ENCODE data around the gene STON1.
"Not testable (repeated sequence)": the region's sequence is repeated elsewhere in the genome, so short reads cannot be mapped to it uniquely, and the experiment has no call there.

STON1 gene

DNA sequence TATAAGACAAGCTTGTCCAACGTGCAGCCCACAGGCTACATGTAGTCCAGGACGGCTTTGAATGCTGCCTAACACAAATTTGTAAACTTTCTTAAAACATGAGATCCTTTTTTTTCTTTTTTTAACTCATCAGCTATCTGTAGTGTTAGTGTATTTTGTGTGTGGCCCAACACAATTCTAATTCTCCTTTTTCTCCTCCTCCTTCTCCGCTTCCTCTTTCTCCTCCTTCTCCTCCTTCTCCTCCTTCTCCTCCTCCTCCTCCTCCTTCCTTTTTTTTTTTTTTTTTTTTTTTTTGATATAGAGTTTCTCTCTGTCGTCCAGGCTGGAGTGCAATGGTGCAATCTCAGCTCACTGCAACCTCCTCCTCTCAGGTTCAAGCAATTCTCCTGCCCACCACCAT, 48.4 kb downstream of the STON1 start:
- DNase-seq = no peak

DNA sequence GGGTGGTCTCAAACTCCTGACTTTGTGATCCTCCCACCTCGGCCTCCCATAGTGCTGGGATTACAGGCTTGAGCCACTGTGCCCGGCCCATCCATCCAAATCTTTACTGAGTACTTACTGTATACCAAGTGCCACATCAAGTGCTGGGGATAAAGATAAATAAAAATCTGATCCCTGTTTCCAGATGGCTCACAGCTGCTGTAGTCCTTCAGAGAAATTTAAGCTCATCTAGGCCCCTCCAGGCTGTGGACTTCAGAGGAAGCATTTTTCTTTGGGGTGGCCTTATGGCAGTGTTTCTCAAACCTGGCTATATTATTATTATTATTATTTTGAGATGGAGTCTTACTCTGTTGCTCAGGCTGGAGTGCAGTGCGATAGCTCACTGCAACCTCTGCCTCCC, 54.0 kb downstream of the STON1 start:
- DNase-seq = no peak

DNA sequence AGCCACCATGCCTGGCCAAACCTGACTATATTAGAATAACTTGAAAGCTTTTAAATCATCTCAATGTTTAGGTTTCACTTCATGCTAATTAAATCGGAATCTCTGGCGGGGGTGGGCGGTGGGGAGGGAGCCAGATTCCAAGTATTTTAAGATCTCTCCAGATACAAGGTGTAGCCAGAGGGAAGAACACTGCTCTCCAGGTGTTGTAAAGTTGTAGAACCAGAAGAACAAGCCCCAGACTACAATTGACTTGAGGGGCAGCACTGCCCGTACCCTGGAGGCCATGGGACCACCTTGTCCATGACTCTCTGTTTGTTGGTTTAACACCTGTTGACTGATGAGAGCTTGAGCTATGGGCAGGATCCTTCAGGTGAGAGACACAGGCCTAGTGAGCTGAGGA, 54.6 kb downstream of the STON1 start:
- no peak for DNase-seq

DNA sequence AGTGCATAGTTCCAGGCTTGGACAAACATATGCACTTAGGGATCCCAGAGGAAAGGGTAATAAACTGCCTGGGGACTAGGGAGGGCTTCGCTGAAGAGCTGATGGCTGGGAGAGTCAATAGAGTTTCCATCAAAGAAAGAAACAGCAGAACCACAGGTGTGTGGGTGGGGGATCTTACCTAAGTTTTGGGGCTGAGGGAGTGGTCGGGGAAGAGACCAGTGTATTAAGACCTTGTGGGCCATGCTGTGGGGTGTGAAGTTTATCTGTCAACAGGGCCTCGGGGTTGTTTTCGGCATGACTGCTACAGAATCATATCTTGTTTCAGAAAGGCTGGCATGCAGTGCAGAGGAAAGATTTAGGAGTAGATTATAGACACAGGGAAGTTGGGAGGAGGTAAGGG, 56.5 kb downstream of the STON1 start:
- DNase-seq = no peak

DNA sequence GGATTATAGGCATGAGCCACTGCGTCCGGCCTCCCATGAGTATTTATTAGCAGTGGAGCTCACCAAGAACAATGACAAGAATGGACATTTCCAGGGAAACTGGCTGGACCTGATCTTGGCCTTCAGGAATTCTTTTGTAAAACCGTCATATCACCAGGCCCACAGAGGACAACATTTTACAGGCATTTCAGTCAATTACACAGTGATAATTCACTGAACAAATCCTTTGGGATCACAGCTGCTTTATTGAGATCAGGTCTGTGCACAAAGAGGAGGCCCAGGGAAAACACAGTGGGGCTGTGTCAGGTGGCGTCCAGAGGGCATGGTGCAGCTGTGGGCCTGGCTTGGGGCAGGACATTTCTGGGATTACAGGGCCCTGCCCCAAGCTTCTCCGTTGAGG, 57.6 kb downstream of the STON1 start:
- DNase-seq = no peak

DNA sequence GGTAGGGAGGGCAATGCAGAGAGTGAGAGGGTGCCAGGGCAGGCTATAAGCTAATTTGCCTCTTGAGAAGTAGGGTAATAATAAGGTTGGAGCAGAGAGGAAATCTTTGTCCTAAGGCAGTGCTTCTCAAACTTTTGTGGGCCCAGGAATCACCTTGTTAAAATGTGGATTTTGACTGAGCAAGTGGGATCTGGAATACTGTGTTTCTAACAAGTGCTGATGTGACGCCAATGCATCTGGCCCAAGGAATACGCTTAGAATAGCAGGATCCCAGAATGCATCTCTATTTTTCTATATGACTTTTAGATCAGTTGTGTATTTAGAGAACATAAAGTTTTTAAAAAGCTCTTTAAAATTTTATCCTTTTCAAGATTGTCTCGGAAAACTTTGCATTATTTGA, 58.0 kb downstream of the STON1 start:
- no peak for DNase-seq

DNA sequence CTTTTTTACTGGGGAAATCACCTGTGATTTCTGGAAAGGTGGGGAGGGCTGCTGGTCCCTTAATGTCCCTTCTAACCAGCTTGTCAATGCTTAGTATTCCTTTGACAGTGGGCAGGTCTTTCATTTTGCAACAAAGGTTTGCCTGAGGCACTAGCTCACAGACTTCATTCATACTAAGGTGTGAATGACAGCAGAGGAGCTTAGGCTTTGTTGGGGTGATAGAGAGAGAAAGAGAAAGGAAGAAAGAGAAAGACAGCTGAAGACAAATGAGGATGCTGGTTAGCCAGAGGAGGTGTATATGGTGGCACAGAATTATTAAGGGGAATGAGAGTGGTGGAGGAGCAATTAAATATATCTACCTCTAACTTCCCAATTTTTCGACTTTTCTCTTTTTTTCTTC, 58.8 kb downstream of the STON1 start:
- DNase-seq = no peak

DNA sequence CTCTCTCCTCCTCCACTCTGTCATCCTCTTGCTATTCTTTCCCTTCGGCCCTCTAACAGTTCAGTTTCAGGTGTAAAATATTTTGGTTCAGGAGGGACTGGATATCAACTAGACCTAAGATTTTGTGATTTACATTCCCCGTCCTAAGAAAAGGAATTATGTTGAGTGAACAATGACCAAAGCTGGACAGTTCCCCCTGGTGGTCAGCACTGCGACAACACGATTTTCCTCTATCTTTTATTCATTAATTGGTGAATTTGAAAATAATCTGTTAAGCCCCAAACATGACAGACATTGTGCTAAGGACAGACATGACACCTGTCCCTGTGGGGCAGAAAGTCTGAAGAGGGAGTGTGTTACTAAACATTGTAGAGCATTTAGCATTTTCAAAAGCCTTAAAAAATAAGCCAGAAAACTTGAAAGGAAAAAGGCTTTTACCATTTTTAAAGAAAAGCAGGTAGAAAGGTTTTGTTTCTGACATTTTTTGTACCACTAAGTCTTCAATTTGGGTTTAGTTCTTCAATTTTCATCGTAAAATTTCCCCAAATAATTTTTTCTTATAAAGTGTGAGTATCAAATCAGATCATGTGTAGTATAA, 59.3 kb downstream of the STON1 start:
- no peak for DNase-seq

DNA sequence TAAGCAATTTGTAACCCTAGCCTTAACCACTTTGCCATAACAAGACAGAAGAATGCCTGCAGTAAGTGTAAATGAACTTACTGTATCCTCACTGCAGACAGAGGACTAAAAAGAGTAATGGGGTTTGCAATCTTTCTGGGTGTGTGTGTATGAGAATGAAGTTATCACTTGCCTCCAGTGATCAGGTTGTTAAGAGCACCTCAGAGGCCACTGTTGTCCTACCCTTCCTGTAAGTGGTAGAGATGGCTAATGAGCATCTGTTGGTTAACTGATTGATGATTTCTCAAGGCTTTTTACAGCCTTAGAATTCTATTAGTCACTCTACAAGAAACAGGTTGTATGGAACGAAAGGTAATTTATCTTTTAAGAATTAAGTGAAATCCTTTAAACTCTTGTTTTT, 60.1 kb downstream of the STON1 start:
- DNase-seq = no peak

DNA sequence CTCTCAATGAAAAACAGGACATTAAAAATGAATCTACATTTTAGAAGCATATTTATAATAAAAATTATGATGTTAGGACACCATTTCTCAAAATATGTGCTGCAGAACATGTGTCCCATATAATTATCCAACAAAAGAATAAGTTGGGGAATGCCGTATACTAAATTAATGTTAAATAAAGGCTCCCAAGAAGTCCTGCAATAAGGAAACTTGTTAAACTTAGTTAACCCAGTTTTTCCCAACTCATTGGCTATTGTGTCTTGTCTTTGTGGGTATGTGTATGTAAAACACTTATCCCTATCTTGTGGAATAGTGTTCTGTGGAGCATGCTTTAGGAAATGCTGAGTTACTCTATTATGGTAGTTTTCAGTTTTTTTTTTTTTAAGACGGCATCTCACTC, 62.1 kb downstream of the STON1 start:
- DNase-seq = no peak

DNA sequence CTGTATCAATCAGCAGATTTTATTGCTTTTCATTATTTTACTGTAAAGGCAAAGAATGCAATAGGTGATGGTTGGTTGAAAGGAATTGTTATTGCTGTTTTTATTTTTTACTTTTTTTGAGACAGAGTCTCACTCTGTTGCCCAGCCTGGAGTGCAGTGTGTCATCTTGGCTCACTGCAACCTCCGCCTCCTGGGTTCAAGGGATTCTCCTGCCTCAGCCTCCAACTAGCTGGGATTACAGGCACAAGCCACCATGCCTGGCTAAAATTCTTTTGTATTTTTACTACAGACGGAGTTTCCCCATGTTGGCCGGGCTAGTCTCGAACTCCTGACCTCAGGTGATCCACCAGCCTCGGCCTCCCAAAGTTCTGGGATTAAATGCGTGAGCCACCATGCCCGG, 66.8 kb downstream of the STON1 start:
- not testable (repeated sequence) for DNase-seq

DNA sequence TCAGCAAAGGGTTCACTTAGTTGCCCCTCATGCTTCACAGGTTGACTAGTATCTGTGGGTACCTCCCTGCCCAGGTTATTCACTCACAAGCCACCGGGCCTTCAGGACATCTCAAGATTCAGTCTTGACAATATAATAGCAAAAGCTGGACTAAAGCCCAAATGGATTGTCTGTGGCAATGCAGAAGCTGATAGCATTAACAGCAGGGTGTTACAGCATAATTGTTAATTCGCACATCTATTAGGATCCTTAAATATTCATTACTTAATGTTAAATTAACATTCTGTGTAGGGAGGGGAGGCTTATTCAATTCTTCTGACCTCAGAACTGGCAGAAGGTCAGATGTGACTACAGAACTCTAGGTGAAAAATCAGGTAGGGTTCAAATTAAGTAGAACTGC, 67.5 kb downstream of the STON1 start:
- DNase-seq = no peak

DNA sequence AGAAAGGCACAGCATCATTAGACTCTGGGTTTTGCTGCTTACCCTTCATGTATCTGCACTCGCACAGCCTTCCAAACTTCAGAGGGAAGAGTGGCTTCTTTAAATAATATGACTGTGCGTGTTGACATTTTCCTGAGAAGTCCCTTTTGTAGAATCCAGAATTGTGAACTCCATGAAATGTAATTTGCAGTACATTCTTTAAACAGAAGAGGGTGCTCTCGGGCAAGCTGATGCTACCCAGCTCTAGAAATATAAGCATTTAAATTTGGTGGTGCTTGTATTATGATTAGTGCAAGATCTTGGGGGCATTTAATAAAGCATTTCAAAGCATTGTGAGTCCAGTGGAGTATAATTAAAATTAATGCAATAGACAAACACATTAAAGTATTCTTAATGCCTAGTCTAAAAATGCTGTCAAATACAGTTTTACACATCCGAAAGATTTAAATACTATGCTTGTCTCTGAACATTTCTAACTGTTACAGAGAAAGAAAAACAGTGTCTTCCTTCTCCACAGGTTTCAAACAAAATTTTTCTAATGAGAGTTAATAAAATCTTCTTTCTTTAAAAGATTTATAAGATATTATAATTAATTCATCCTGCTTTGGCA, 70.4 kb downstream of the STON1 start:
- DNase-seq = no peak

DNA sequence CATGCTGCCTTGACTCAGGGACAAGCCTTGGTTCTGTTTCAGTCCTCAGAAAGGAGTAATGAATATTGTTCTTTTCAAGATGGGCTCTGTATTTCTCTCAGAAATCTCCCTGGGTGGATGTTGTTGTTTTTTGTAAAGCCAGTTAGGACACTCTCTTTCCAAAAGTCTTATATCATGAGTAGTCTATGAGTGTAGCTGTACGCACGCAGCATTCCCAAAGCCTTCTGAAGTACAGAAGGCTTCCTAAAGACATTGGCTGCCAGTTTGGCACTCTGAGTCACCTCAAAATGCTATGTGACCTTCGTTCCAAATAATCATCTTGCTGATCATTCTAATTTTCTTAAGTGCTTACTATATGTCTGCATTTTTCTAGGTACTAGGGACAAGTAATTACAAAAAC, 71.0 kb downstream of the STON1 start:
- DNase-seq = no peak

DNA sequence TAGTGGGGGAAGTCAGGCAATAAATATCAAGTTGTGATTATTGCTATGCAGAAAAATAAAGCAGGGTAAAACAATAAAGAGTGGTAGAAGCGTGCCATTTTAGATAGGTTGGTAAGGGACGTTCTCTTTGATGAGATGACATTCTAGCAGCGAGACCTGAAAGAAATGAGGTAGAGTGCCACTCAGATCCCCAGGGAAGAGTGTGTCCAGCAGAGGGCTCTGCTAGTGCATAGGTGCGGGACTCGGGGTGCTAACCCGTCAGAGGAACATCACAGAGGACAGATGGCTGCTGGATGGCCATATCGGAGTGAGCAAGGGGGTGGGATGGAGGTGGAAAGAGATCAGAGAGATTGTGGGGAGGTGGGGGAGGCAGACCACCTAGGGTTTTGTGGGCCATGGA, 71.4 kb downstream of the STON1 start:
- no peak for DNase-seq

DNA sequence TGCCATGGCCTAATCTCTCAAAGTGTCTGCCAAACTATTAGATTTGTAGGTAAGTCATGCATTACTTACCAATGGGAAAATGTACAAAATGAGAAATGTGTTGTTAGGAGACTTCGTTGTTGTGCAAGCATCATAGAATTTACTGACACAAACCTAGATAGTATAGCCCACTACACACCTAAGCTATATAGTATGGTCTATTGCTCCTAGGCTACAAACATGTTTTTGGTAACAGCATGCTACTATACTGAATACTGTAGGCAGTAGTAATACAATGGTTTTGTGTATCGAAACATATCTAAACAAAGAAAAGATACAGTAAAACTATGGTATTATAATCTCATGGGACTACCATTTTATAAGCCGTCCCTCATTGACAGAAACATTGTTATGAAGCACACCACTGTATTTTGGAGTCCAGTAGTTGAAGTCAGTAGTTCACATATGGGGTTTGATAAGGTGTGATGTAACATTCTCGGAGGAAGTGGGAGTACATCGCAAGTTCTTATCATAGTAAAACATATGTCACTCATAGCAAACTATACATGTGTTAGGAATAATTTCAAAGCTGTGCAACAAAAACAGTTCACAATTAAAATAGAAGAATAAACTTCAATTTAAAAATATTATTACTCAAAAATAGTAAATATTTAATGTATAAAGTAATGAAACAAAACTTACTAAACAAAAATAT, 75.7 kb downstream of the STON1 start:
- DNase-seq = no peak

DNA sequence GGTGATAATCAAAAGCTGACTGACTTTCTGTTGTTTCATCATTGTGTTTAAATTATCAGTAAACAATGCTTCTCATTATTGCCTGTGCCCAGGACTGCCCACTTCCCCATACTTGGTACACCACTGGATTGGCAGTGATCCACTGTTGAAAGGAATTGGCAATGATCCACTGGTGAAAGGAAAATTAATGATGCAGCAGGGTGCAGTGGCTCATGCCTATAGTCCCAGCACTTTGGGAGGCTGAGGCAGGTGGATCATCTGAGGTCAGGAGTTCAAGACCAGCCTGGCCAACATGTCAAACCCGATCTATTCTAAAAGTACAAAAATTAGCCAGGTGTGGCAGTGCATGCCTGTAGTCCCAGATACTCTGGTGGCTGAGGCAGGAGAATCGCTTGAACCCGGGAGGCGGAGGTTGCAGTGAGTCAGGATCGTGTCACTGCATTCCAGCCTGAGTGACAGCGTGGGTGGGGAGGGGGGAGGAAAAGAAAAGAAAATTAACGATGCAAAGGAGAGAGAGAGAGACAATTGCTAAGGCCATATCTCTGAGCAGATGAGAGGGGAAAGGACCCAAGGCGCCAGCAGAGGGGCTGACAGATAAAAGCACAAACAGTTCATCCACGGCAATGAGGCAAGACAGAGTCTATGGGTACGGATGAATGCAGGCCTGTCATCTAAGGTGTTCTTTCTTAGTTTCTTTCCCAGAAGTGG, 77.5 kb downstream of the STON1 start:
- DNase-seq = no peak

DNA sequence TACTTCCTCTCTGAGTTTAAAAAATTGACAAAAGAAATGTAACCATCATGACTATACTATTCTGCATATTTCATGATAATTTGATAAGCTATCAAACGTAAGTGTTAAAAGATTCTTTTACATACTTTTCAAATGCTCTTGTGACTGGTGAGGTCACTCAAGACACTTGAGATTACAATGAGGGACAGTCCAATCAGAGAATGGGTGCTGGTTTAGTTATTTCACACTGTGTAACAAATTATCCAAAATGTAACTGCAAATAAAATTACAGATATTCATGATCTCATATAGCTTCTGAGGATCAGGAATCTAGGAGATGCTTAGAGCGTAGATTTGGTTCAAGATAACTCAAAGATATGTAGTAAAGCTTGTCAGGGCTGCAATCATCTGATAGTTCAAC, 83.3 kb downstream of the STON1 start:
- no peak for DNase-seq

DNA sequence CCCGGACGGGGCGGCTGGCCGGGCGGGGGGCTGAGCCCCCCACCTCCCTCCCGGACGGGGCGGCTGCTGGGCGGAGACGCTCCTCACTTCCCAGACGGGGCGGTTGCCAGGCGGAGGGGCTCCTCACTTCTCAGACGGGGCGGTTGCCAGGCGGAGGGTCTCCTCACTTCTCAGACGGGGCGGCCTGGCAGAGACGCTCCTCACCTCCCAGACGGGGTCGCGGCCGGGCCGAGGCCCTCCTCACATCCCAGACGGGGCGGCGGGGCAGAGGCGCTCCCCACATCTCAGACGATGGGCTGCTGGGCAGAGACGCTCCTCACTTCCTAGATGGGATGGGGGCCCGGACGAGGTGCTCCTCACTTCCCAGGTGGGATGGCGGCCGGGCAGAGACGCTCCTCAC, 84.6 kb downstream of the STON1 start:
- not testable (repeated sequence) for DNase-seq

DNA sequence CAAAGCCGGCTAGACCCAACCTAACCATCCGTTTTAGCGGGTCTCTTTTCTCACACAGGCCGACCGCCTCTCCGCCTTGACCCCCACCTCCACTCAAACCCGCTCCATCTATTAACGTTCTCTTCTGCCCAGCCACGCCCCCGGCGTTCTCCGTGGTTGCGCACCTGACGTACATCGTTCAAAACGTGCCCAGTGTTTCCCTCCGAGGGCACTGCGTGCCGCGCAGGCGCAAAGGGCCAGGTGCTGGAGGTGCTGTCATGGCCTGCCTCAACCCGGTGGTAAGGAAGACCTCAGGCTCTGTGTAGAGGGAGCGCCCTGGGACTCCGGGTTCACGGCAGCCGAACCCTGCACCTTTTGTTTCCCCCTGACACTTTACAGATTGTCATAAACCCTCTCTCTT, 87.7 kb downstream of the STON1 start, which contains the start of gene GTF2A1L:
TSS of gene GTF2A1L (plus strand) at position 239 of the 400 bp plus-strand sequence. CDS start at position 258, 19 bp downstream.
- DNase-seq = no peak

DNA sequence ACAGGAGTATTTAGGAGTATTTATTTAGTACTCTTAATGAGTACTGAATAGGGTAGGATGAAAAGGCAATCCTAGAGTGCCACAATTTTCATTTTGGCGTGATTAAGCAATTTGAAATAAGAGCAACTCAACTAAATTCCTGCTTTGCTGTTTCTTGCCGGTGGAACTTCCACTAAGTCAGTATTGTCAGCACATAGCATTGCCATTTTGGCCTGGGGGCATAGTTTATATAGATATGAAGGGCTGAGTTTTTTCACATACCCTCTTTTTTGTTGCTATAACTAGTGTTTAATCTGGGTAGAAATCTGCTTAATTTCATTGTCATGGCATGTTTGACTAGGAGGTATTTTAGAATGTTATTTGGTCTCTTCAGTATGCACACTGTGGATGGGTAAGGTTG, 89.6 kb downstream of the STON1 start:
- no peak for DNase-seq

DNA sequence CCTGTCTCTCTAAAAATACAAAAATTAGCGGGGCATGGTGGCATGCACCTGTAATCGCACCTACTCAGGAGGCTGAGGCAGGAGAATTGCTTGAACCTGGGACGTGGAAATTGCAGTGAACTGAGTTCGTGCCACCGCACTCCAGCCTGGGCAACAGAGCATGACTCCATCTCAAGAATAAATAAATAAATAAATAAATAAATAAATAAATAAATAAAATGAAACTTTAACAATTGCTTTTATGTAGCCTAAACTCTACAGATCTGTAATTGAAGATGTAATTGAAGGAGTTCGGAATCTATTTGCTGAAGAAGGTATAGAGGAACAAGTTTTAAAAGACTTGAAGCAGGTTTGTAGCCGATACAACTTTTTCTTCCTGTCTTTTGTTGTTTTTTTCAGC, 90.7 kb downstream of the STON1 start:
- no peak for DNase-seq

DNA sequence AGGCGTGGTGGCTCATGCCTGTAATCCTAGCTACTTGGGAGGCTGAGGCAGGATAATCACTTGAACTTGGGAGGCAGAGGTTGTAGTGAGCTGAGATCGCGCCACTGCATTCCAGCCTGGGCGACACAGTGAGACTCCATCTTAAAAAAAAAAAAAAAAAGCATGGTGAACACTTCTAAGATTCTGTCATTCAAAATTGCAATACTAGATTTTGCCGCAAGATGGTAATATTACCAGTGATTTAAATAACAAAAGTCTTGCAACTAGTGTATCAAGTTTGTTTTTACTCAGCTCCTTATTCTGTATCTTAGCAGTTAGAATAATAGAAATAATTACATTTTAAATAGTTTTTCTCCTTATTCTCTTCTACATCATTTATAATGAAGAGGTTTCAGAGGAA, 92.7 kb downstream of the STON1 start:
- DNase-seq = not testable (repeated sequence)

DNA sequence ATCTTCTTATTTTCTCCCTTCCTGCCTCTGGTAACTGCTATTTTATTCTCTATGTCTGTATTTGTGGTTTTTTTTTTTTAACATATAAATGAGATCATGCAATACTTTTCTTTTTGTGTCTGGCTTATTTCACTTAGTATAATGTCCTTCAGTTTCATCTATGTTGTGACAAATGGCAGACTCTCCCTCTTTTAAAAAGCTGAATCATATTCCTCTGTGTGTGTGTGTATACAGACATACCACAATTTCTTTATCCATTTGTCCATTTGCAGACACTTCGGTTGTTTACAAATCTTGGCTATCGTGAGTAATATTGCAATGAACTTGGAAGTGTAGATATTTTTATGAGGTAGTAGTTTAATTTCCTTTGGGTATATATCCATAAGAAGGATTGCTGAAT, 94.7 kb downstream of the STON1 start:
- no peak for DNase-seq
